GM23338 (cell line): ENCODE measurements around the gene TMCC1. TPM values are rescaled to one million over a fixed set of nuclear protein-coding genes. Genes with fewer than 3 reads are reported as not detected.
A peak's percentile ranks its signal among the peaks of the same experiment; 100 is the strongest.

ENCODE experiments used
- ATAC-seq: fragments of 200-7000 bp; cut with Tn5 transposase; 3 replicates; pipeline ENCODE4 v1.9.1; 2020
- DNase-seq: peaks from one replicate; pipeline ENCODE4 v3.0.0-alpha.2; 2015; ENCODE audit warnings: low spot score
- H2AFZ ChIP-seq: fragments of 200-600 bp; sonication (generic); 2 replicates; pipeline ENCODE4 v1.8.0; 2016; ENCODE audit warnings: antibody characterized with exemption, mild to moderate bottlenecking, moderate library complexity
- H3F3A ChIP-seq: fragments of 200-600 bp; sonication (generic); replicated peaks from 2 replicates; pipeline ENCODE4 v1.8.0; 2017; ENCODE audit warnings: antibody characterized with exemption, mixed run types, low read depth
- H3K27ac ChIP-seq: fragments of 200-600 bp; sonication (generic); 2 replicates; pipeline ENCODE4 v1.6.1; 2016; ENCODE audit warnings: low read depth
- H3K27me3 ChIP-seq: fragments of 200-600 bp; sonication (generic); 2 replicates; pipeline ENCODE4 v1.8.0; 2016; ENCODE audit warnings: mild to moderate bottlenecking, mixed run types, moderate library complexity; ENCODE audit not compliant: insufficient read depth
- H3K36me3 ChIP-seq: fragments of 200-600 bp; sonication (generic); 2 replicates; pipeline ENCODE4 v1.8.0; 2016; ENCODE audit warnings: mild to moderate bottlenecking; ENCODE audit not compliant: insufficient read depth
- H3K4me1 ChIP-seq: fragments of 200-600 bp; sonication (generic); 2 replicates; pipeline ENCODE4 v1.8.0; 2016; ENCODE audit warnings: mild to moderate bottlenecking, moderate library complexity; ENCODE audit not compliant: insufficient read depth
- H3K4me2 ChIP-seq: fragments of 200-600 bp; sonication (generic); 2 replicates; pipeline ENCODE4 v1.7.1; 2017; ENCODE audit warnings: mixed run types
- H3K4me3 ChIP-seq: fragments of 200-600 bp; sonication (generic); 2 replicates; pipeline ENCODE4 v1.6.1; 2016; ENCODE audit warnings: mixed run types
- H3K79me2 ChIP-seq: fragments of 200-600 bp; sonication (generic); replicated peaks from 2 replicates; pipeline ENCODE4 v1.8.0; 2017; ENCODE audit warnings: mild to moderate bottlenecking; ENCODE audit not compliant: insufficient read depth
- H3K9me2 ChIP-seq: fragments of 200-600 bp; sonication (generic); 2 replicates; pipeline ENCODE4 v1.8.0; 2017; ENCODE audit not compliant: insufficient read depth
- H4K20me1 ChIP-seq: fragments of 200-600 bp; sonication (generic); replicated peaks from 2 replicates; pipeline ENCODE4 v1.8.0; 2017; ENCODE audit warnings: mild to moderate bottlenecking; ENCODE audit not compliant: insufficient read depth
- H3K27ac Mint-ChIP-seq: 2 replicates; pipeline ENCODE4 v1.8.0; 2020; ENCODE audit warnings: inconsistent platforms, mild to moderate bottlenecking, moderate library complexity, mixed read lengths
- H3K27me3 Mint-ChIP-seq: 3 replicates; pipeline ENCODE4 v1.8.0; 2022; ENCODE audit warnings: low read depth, mild to moderate bottlenecking, moderate library complexity, mixed read lengths, inconsistent platforms; ENCODE audit not compliant: insufficient read depth, poor library complexity
- H3K36me3 Mint-ChIP-seq: 3 replicates; pipeline ENCODE4 v1.8.0; 2021; ENCODE audit warnings: low read depth, mild to moderate bottlenecking, inconsistent platforms, moderate library complexity, mixed read lengths
- H3K4me1 Mint-ChIP-seq: 3 replicates; pipeline ENCODE4 v1.8.0; 2020; ENCODE audit warnings: mild to moderate bottlenecking, inconsistent platforms, mixed read lengths
- H3K4me3 Mint-ChIP-seq: 3 replicates; pipeline ENCODE4 v1.8.0; 2021; ENCODE audit warnings: moderate library complexity, mild to moderate bottlenecking, inconsistent platforms, mixed read lengths
- H3K9me3 Mint-ChIP-seq: 3 replicates; pipeline ENCODE4 v1.8.0; 2020; ENCODE audit warnings: moderate library complexity, mild to moderate bottlenecking, inconsistent platforms, mixed read lengths
- CREB1 ChIP-seq: fragments of 250-450 bp; sonication (Bioruptor Pico); IDR thresholded peaks from 2 replicates; pipeline ENCODE4 v1.5.0; 2020; ENCODE audit warnings: low read depth, mild to moderate bottlenecking, moderate library complexity
- EZH2 ChIP-seq: fragments of 200-600 bp; sonication (generic); IDR thresholded peaks from one replicate; pipeline ENCODE4 v1.8.0; 2017; ENCODE audit warnings: antibody characterized with exemption, mild to moderate bottlenecking, low read depth; ENCODE audit not compliant: unreplicated experiment
- EZH2phosphoT487 ChIP-seq: fragments of 200-600 bp; sonication (generic); IDR thresholded peaks from one replicate; pipeline ENCODE4 v1.8.1; 2018; ENCODE audit warnings: antibody characterized with exemption; ENCODE audit not compliant: unreplicated experiment
- JUNB ChIP-seq: IDR thresholded peaks from one replicate; pipeline ENCODE4 v1.6.1; 2016; ENCODE audit warnings: antibody characterized with exemption; ENCODE audit not compliant: unreplicated experiment
- NANOG ChIP-seq: IDR thresholded peaks from 2 replicates; pipeline ENCODE4 v1.6.1; 2016; ENCODE audit warnings: antibody characterized with exemption, borderline replicate concordance
- POLR2AphosphoS5 ChIP-seq: IDR thresholded peaks from 2 replicates; pipeline ENCODE4 v1.6.1; 2016; ENCODE audit warnings: antibody characterized with exemption, low read depth
- STAT1 ChIP-seq: IDR thresholded peaks from one replicate; pipeline ENCODE4 v1.6.1; 2016; ENCODE audit warnings: antibody characterized with exemption; ENCODE audit not compliant: unreplicated experiment
- ZNF114 ChIP-seq: fragments of 250-450 bp; sonication (Bioruptor Pico); IDR thresholded peaks from 2 replicates; pipeline ENCODE4 v1.5.0; 2020; ENCODE audit warnings: mild to moderate bottlenecking, moderate library complexity
- ZNF331 ChIP-seq: fragments of 250-450 bp; sonication (Bioruptor Pico); IDR thresholded peaks from 2 replicates; pipeline ENCODE4 v1.5.0; 2020; ENCODE audit warnings: low read depth, mild to moderate bottlenecking, moderate library complexity
- ZNF462 ChIP-seq: fragments of 250-450 bp; sonication (Bioruptor Pico); IDR thresholded peaks from 2 replicates; pipeline ENCODE4 v1.5.0; 2020; ENCODE audit warnings: mild to moderate bottlenecking, moderate library complexity
- polyA plus RNA-seq: library from polyadenylated mRNA; unstranded; fragments of >200 nt; fragmentation: Nextera tagmentation; extraction: Ambion mirVana; gene quantifications from 2 replicates; pipeline ENCODE4 v1.2.1, GENCODE V29; 2016
- total RNA-seq: library from RNA; depleted of rRNA; stranded (reverse); fragments of >200 nt; shearing (Covaris generic); gene quantifications from 2 replicates; pipeline ENCODE4 v1.2.3, GENCODE V29; 2014
- TF ChIP-seq, protein P1 (sequence below): IDR thresholded peaks from 2 replicates; pipeline ENCODE4 v1.6.1; 2016; ENCODE audit warnings: antibody characterized with exemption
- TF ChIP-seq, protein P2 (sequence below): IDR thresholded peaks from one replicate; pipeline ENCODE4 v1.6.1; 2018; ENCODE audit warnings: antibody characterized with exemption; ENCODE audit not compliant: unreplicated experiment

Gene TMCC1
- total and polyA plus RNA-seq, 2 experiments from 2014 or later: 8.2 to 18.4 TPM

DNA sequence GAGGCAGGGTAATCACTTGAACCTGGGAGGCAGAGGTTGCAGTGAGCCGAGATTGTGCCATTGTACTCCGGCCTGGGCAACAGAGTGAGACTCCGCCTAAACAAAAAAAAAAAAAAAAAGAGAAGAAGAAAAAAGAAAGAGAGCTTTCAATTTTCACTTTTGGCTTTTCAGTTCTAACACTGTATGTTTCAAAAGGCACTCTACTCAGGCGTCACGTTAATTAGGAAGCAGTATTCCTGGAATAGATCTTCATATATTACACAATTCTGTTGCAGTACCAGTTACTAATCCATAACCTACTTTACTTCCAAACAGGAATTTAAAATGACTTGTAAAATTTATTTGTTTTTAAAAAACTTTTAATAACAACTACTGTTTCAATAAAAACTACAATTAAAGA is 155.3 kb downstream of the TMCC1 start:
- ATAC-seq: no peak
- peaks cover 2% of the 10 kb centered on the region for H3K4me1 ChIP-seq
- H3K4me1 Mint-ChIP-seq: peaks cover 2% of the 10 kb centered on the region
- no peaks in the 10 kb centered on the region for H4K20me1 ChIP-seq
- no peaks in the 10 kb centered on the region for H3K79me2 ChIP-seq
- no peaks in the 10 kb centered on the region for H3K27me3 Mint-ChIP-seq
- H3K9me3 Mint-ChIP-seq: no peaks in the 10 kb centered on the region
- H2AFZ ChIP-seq: no peak overlapping the region
- no peak for DNase-seq
- no peaks in the 10 kb centered on the region for H3K9me2 ChIP-seq
- TF ChIP-seq EZH2 (no peak), NANOG (no peak), JUNB (no peak), CREB1 (CRISPR knock-in tag) (no peak), ZNF331 (CRISPR knock-in tag) (no peak)
- no peaks in the 10 kb centered on the region for H3K27me3 ChIP-seq
- no peaks in the 10 kb centered on the region for H3F3A ChIP-seq
- no peak overlapping the region for H3K27ac Mint-ChIP-seq
- no peak overlapping the region for H3K4me2 ChIP-seq
- H3K4me3 ChIP-seq: no peak overlapping the region
- H3K36me3 Mint-ChIP-seq: no peaks in the 10 kb centered on the region
- no peak overlapping the region for H3K4me3 Mint-ChIP-seq
- 0 out of 2 replicates have a peak overlapping the region, but pooled peaks have one; percentile 68 for H3K27ac ChIP-seq
- no peaks in the 10 kb centered on the region for H3K36me3 ChIP-seq

DNA sequence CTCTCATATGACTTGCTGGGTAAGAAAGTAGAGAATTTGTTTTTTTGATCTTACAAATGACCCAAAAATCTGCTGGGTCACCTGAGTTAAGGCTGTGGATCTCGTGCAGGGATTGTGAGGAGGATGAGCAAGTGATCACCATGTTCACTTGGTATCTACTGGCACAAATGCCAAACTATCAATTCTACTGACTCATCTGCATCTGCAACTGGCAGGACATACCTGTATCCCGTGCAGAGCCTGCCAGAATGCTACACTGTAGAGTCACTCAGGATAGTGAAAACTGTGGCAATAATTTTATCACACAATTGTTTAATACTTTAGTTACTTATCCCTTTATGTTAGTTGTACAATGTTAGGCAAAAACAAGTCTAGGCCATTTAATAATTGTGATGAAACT is 157.4 kb downstream of the TMCC1 start:
- H3K4me2 ChIP-seq: no peak overlapping the region
- Mint-ChIP-seq H3K27me3 (no peaks in the 10 kb centered on the region), H3K4me1 (peaks cover 15% of the 10 kb centered on the region), H3K4me3 (no peak overlapping the region), H3K36me3 (no peaks in the 10 kb centered on the region), H3K9me3 (no peaks in the 10 kb centered on the region), H3K27ac (no peak overlapping the region; the same call in 1 of the 2 replicates)
- peaks cover 16% of the 10 kb centered on the region for H3K4me1 ChIP-seq
- H3F3A ChIP-seq: no peaks in the 10 kb centered on the region
- no peaks in the 10 kb centered on the region for H3K36me3 ChIP-seq
- no peak for DNase-seq
- no peaks in the 10 kb centered on the region for H4K20me1 ChIP-seq
- no peaks in the 10 kb centered on the region for H3K27me3 ChIP-seq
- H2AFZ ChIP-seq: no peak overlapping the region
- no peak overlapping the region for H3K27ac ChIP-seq
- no peaks in the 10 kb centered on the region for H3K9me2 ChIP-seq
- H3K79me2 ChIP-seq: no peaks in the 10 kb centered on the region
- no peak for ATAC-seq
- H3K4me3 ChIP-seq: no peak overlapping the region
- TF ChIP-seq, protein P1, sequence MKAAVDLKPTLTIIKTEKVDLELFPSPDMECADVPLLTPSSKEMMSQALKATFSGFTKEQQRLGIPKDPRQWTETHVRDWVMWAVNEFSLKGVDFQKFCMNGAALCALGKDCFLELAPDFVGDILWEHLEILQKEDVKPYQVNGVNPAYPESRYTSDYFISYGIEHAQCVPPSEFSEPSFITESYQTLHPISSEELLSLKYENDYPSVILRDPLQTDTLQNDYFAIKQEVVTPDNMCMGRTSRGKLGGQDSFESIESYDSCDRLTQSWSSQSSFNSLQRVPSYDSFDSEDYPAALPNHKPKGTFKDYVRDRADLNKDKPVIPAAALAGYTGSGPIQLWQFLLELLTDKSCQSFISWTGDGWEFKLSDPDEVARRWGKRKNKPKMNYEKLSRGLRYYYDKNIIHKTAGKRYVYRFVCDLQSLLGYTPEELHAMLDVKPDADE: no peak
- TF ChIP-seq STAT1: no peak
- TF ChIP-seq ZNF114 (CRISPR knock-in tag): no peak
- no peak for TF ChIP-seq POLR2AphosphoS5
- TF ChIP-seq NANOG: no peak
- TF ChIP-seq CREB1 (CRISPR knock-in tag): no peak
- TF ChIP-seq ZNF331 (CRISPR knock-in tag): no peak
- no peak for TF ChIP-seq JUNB
- no peak for TF ChIP-seq EZH2
- TF ChIP-seq, protein P2, sequence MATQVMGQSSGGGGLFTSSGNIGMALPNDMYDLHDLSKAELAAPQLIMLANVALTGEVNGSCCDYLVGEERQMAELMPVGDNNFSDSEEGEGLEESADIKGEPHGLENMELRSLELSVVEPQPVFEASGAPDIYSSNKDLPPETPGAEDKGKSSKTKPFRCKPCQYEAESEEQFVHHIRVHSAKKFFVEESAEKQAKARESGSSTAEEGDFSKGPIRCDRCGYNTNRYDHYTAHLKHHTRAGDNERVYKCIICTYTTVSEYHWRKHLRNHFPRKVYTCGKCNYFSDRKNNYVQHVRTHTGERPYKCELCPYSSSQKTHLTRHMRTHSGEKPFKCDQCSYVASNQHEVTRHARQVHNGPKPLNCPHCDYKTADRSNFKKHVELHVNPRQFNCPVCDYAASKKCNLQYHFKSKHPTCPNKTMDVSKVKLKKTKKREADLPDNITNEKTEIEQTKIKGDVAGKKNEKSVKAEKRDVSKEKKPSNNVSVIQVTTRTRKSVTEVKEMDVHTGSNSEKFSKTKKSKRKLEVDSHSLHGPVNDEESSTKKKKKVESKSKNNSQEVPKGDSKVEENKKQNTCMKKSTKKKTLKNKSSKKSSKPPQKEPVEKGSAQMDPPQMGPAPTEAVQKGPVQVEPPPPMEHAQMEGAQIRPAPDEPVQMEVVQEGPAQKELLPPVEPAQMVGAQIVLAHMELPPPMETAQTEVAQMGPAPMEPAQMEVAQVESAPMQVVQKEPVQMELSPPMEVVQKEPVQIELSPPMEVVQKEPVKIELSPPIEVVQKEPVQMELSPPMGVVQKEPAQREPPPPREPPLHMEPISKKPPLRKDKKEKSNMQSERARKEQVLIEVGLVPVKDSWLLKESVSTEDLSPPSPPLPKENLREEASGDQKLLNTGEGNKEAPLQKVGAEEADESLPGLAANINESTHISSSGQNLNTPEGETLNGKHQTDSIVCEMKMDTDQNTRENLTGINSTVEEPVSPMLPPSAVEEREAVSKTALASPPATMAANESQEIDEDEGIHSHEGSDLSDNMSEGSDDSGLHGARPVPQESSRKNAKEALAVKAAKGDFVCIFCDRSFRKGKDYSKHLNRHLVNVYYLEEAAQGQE: no peak
- no peak for TF ChIP-seq ZNF462
- no peak for TF ChIP-seq EZH2phosphoT487
